Ramos (cell line): Measurements from ENCODE around the gene SPTBN4.
"Not testable (repeated sequence)": the region's sequence is repeated elsewhere in the genome, so short reads cannot be mapped to it uniquely, and the experiment has no call there.

ENCODE experiments used
- in situ Hi-C: fragments of 300-500 bp; cut with MboI; formaldehyde crosslinking; loops from one replicate; pipeline ENCODE4 v1.14.3; 2022; ENCODE audit warnings: low sequenced_read_pairs; ENCODE audit not compliant: unreplicated experiment

The SPTBN4 gene

DNA sequence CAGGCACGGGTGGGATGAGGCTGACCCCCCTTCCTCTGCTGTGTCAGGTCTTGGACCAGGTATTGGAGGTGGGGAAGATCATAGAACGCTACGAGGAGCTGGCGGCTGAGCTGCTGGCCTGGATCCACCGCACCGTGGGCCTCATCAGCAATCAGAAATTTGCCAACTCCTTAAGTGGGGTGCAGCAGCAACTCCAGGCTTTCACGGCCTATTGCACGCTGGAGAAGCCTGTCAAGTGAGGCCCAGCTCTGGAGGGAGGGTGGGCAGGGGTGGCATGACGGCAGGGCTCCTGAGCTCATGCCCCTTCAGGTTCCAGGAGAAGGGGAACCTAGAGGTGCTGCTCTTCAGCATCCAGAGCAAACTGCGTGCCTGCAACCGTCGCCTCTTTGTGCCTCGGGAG is 35.3 kb downstream of the SPTBN4 start:
- in situ Hi-C loops, result no loop called here

DNA sequence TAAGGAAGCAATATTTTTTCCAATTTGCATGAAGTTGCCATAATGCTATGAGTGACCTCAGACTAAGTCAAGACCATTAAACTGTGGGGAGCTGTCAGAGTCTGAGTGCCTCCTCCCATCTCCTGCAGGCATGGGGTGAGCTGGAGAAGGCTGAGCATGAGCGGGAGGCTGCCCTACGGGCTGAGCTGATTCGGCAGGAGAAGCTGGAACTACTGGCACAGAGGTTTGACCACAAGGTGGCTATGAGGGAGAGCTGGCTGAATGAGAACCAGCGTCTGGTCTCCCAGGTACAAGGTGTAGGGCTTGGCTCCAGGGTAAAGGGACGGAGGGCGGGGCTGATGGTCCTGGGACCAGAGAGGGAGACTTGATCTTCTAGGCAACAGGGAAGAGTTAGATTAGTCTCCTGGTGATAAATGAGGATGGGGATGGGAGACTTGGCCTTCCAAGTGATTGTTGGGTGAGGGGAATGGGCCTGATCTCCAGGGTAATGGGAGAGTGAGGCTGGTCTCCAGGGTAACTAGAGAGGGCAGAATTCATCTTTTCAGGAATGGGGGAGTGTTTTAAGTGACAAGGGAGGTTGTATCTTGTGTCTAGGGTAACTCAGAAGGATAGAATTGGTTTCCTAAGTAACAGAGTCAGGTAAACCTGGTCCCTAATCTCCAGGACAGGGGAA is 36.0 kb downstream of the SPTBN4 start:
- in situ Hi-C loops, result no loop called here

DNA sequence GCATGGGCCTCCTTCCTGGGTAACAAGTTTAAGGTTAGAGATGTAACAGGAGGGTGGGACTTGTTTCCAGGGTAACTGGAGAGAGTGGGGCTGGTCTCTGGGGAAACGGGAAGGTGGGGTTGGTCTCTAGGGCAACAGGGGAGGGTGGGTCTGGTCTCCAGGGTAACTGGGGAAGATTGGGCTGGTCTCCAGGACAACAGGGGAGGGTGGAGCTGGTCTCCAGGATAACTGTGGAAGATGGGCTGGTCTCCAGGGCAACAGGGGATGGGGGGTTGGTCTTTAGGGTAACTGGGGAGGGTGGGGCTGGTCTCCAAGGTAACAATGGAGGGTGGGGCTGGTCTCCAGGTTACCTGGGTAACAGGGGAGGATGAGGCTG is 36.5 kb downstream of the SPTBN4 start:
- in situ Hi-C loops, result no loop called here

DNA sequence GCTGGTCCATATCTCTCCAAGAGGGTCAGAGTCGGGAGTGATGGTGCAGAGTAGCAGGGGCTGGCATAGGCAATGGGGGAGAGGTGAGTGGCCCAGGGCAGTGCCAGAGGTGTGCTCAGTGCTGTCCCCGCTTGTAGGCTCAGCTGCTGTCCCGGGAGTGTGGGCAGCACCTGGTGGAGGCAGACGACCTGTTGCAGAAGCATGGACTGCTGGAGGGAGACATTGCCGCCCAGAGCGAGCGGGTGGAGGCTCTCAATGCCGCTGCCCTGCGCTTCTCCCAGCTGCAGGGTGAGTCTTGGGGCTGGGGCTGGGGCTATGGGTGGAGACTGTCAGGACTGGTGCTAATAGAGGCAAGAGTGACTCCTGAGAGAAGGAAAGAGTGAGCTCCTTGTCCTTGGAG is 39.3 kb downstream of the SPTBN4 start:
- in situ Hi-C loops, result no loop called here

DNA sequence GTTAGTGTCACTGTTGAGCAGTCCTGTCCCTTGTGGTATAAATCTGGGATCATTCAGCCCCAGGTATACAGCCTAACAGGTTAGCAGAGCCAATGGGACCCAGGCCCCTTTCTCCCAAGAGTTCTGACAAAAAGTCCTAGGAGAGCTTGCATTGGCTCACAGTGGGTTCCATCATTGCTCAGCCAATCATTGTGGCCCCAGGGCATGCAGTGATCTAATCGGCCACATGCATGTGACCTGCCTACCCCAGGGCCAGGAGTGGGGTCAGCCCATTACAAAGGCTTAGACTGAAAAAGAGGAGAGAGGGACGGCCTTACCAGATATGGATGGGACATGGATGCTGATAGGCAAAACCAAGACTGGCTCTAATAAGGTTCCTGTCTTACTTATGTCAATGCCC is 41.1 kb downstream of the SPTBN4 start:
- in situ Hi-C loops, result no loop called here

DNA sequence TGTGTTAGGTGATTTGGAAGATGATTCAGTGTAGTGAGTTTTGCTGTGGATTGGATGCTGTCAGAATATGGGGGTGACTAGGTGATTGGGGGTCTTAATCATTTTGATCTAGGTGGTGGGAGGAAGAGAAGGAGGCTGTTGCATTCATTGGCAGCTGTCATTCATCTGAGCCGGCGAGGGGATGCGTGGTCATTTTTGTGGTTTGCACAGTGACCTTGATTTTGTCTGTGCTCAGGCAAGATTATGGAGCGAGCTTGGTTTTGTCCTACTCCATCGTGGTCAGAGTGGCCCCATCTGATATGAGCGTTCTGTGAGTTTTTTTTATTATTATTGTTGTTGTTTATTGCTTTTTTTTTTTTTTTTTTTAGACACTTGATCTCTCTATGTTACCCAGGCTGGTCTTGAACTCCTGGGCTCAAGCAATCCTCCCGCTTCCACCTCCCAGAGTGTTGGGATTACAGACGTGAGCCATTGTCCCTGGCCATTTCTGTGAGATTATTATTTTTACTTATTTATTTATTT is 42.0 kb downstream of the SPTBN4 start:
- in situ Hi-C loops, result no loop called here

DNA sequence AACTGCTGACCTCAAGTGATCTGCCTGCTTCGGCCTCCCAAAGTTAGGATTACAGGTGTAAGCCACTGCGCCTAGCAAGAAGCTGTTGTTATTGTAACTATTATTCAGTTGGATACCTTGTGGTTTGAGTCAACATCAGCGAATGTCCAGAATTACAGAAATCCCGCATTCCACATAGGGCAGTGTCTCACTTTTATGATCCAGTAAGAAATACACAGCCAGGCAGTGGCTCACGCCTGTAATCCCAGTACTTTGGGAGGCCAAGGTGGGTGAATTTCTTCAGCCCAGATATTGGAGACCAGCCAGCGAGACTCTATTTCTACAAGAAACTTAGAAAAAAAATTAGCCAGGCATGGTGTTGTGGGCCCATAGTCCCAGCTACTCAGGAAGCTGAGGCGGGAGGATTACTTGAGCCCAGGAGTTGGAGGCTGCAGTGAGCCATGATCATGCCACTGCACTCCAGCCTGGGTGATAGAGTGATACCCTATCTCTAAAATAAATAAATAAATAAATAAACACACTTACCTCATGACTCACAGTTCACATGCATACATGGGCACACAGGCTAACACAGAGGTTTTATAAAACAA is 43.8 kb downstream of the SPTBN4 start:
- in situ Hi-C loops, result no loop called here

DNA sequence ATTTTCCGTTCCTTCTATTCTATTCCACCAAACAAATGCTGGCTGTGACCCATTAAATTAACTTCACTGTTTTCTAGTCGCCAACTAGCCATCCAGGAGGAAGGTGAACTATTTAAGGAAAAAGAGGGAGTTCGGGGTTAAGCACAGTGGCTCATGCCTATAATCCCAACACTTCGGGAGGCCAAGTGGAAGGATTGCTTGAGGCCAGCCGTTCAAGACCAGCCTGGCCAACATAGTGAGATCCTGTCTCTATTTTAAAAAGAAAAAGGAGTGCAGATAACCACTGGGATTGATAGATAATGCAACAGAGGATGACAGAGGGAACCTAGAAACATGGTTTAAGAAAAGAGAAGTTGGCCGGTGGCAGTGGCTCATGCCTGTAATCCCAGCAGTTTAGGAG is 44.7 kb downstream of the SPTBN4 start:
- in situ Hi-C loops, result no loop called here

DNA sequence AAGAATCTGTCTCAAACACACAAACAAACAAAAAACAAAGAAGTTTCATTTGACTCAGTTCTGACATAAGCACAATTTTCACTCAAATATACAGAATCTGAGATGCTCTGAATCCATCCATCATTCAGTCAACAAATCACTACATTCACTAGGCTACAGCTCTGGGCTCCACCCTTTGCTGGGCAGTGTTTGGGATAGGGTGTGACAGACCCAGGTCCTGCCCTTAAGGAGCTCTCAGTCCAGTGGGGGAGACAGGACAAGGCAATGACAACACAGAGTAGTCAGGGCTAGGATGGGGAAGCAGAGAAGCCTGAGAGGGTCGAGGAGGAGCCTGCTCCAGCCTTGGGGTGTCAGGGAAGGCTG is 45.3 kb downstream of the SPTBN4 start:
- in situ Hi-C loops, result no loop called here

DNA sequence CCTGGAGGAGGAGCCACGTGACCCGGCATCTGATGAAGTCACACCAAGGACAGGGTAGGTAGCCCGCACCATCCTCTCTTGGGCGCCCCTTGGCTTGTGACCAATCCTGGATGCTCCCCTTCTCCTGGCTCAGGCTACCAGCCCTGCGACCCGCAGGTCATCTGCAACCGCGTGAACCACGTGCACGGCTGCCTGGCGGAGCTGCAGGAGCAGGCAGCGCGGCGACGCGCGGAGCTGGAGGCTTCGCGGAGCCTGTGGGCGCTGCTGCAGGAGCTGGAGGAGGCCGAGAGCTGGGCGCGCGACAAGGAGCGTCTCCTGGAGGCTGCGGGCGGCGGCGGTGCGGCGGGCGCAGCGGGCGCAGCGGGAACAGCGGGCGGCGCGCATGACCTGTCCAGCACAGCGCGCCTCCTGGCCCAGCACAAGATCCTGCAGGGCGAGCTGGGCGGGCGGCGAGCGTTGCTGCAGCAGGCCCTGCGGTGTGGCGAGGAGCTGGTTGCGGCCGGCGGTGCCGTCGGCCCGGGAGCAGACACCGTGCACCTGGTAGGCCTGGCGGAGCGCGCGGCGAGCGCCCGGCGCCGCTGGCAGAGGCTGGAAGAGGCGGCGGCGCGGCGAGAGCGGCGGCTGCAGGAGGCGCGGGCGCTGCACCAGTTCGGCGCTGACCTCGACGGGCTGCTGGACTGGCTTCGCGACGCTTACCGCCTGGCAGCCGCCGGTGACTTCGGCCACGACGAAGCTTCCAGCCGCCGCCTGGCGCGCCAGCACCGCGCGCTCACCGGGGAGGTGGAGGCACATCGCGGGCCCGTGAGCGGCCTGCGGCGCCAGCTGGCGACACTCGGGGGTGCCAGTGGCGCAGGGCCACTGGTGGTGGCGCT is 45.9 kb downstream of the SPTBN4 start:
- in situ Hi-C loops, result no loop called here

DNA sequence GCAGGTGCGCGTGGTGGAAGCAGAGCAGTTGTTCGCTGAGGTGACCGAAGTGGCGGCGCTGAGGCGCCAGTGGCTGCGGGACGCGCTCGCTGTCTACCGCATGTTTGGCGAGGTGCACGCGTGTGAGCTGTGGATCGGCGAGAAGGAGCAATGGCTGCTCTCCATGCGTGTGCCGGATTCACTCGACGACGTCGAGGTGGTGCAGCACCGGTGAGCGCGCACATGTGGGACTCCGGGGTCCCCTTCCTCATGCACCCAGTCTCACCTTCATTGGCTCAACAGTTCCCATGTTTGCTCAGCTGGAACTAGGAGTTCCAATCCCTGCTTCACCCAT is 46.5 kb downstream of the SPTBN4 start:
- in situ Hi-C loops, result no loop called here

DNA sequence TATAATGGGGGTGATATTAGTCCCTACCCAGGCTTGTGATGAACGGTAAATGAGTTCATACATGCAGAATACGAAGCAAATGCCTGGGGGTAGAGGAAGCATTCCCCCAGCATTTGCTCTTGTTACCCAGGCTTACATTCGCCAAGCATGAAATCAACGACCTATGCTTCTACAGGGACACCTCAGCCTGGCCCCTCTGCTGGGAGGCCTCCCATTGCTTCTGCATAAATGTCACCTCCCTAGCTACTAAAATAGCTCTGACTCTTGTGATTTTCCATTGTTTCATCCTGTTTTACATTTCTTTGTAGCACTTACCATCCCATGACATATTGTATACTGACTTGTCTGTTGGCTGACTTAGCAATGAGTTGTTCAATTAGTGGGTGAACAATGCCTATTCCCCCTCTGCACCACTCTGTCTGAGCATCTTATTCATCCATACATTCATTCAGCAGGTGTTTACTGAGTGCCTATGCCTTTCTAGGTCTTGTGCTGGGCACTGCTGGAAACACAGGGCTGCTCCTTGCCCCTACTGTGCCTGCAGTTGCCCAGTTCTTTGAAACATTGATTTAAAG is 47.0 kb downstream of the SPTBN4 start:
- in situ Hi-C loops, result no loop called here

DNA sequence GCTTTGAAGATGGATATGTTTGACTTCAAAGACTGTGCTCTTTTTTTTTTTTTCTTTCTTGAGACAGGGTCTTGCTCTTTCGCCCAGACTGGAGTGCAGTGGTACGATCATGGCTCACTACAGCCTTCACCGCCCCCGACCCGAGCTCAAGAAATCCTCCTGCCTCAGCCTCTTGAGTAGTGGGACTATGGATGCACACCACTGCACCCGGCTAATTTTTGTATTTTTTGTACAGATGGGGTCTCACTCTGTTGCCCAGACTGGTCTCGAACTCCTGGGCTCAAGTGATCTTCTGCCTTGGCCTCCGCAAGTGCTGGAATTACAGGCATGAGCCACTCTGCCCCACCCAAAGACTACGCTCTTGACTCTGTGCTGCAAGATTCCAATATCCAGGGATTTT is 50.4 kb downstream of the SPTBN4 start:
- in situ Hi-C loops, result no loop called here

DNA sequence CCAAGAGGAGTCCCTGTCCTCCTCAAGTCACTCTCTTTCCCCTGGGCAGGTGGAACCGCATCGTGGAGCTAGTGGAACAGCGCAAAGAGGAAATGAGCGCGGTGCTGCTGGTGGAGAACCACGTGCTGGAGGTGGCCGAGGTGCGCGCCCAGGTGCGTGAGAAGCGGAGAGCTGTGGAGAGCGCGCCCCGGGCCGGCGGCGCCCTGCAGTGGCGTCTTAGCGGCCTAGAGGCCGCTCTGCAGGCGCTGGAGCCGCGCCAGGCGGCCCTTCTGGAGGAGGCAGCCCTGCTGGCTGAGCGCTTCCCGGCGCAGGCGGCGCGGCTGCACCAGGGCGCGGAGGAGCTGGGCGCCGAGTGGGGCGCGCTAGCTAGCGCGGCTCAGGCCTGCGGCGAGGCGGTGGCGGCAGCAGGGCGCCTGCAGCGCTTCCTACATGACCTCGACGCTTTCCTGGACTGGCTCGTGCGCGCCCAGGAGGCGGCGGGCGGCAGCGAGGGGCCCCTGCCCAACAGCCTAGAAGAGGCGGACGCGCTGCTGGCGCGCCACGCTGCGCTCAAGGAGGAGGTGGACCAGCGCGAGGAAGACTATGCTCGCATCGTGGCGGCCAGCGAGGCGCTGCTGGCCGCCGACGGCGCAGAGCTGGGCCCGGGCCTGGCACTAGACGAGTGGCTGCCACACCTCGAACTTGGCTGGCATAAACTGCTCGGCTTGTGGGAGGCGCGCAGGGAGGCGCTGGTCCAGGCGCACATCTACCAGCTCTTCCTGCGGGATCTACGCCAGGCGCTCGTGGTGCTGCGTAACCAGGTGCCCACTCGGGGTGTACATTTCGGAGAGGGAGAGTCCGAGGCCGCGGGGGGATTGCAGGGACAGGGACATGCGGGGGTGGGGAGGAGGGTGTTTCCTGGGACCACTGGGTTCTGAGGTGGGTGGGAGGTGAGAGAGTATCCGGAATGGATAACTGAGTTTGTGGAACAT is 52.8 kb downstream of the SPTBN4 start:
- in situ Hi-C loops, result no loop called here

DNA sequence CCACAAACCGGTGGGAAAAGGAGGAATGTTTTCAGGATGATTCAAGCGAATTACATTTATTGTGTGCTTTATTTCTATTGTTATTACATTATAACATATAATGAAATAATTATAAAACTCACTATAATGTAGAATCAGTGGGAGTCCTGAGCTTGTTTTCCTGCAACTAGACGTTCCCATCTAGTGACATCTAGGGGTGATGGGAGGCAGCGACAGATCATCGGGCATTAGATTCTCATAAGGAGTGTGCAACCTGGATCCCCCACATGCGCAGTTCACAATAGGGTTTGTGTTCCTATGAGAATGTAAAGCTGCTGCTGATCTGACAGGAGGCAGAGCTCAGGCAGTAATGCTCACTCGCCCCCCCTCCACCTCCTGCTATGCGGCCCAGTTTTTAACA is 54.5 kb downstream of the SPTBN4 start:
- in situ Hi-C loops, result no loop called here

DNA sequence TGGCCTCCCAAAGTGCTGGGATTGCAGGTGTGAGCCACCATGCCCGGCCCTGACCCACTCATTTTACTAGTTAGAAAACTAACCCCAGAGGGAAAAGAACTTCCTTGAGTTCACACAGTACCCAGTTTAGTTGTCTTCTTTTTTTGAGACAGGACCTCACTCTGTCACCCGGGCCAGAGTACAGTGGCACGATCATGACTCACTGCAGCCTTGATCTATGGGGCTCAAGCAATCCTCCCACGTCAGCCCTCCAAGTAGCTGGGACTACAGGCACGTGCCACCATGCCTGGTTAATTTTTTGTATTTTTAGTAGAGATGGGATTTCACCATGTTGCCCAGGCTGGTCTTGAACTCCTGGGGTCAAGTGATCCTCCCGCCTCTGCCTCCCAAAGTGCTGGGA is 55.1 kb downstream of the SPTBN4 start:
- in situ Hi-C loops, result not testable (repeated sequence)

DNA sequence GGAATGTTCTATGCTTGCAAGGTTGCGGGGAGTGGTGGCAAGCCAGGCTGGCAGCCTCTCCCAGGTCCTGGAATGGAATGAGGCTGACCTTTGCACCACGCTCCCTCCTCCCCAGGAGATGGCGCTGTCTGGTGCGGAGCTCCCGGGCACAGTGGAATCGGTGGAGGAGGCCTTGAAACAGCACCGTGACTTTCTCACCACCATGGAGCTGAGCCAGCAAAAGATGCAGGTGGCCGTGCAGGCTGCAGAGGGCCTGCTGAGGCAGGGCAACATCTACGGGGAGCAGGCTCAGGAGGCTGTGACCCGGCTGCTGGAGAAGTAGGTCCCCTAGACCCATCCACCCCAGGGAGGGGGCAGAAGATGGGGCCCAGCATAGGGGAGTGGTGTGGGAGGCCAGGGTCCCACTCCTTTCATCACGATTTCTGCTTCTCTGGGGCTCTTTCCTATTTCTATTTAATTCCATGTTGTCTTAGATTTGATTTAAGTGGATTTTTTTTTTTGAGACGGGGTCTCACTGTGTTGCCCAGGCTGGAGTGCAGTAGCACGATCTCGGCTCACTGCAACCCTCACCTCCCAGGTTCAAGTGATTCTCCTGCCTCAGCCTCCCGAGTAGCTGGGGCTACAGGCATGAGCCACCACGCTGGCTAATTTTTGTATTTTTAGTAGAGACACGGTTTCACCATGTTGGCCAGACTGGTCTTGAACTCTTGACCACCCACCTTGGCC is 56.7 kb downstream of the SPTBN4 start:
- in situ Hi-C loops, result no loop called here

DNA sequence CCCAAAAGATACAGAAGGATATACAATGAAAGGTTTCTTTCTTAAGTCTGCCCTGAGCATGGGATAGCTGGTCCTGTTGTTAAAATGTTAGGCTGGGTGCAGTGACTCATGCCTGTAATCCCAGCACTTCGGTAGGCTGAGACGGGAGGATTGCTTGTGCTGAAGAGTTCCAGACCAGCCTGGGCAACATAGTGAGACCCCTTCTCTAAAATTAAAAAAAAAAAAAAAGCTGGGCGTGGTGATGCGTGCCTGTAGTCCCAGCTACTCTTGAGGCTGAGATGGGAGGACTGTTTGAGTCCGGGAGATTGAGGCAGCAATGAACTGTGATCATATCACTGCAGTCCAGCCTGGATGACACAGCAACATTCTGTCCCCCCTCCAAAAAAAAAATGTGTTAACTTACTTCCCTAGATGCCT is 57.3 kb downstream of the SPTBN4 start:
- in situ Hi-C loops, result no loop called here

DNA sequence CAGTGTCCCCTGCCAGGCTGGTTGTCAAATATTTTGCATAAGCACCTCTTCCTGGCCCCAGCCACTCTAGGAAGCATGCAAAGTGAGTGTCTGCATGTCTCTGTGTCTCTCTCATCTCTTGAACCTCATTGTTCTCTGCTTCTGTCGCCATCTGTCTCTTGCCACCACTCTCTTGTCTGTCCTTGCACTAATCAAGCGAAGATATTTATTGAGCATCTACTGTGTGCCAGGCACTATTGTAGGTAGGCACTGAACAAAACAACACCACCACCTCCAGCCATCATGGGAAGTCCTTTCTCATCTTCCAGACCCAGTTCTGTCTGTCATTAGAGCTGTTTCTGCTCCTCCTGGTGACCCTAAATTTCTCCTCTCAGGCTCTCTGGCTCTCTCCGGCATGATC is 57.9 kb downstream of the SPTBN4 start:
- in situ Hi-C loops, result no loop called here
